Endothelial cell (in vitro differentiated cells): ENCODE results near the gene COL24A1. TPM values are rescaled to one million over a fixed set of nuclear protein-coding genes. Genes with fewer than 3 reads are reported as not detected.

ENCODE experiments used
- DNase-seq: peaks from one replicate; pipeline ENCODE4 v3.0.0; 2021; ENCODE audit warnings: low spot score
- H3K27ac Mint-ChIP-seq: one replicate; pipeline ENCODE4 v1.8.0; 2021; ENCODE audit warnings: mixed read lengths, inconsistent platforms; ENCODE audit not compliant: unreplicated experiment
- H3K27me3 Mint-ChIP-seq: one replicate; pipeline ENCODE4 v1.8.0; 2021; ENCODE audit warnings: mild to moderate bottlenecking, moderate library complexity, mixed read lengths, inconsistent platforms; ENCODE audit not compliant: unreplicated experiment
- H3K36me3 Mint-ChIP-seq: one replicate; pipeline ENCODE4 v1.8.0; 2021; ENCODE audit warnings: mild to moderate bottlenecking, low read depth, mixed read lengths, inconsistent platforms; ENCODE audit not compliant: unreplicated experiment
- H3K4me1 Mint-ChIP-seq: one replicate; pipeline ENCODE4 v1.8.0; 2021; ENCODE audit warnings: mild to moderate bottlenecking, mixed read lengths, inconsistent platforms; ENCODE audit not compliant: unreplicated experiment
- H3K4me3 Mint-ChIP-seq: one replicate; pipeline ENCODE4 v1.8.0; 2021; ENCODE audit warnings: mild to moderate bottlenecking, mixed read lengths, inconsistent platforms; ENCODE audit not compliant: unreplicated experiment
- H3K9me3 Mint-ChIP-seq: one replicate; pipeline ENCODE4 v1.8.0; 2021; ENCODE audit warnings: mixed read lengths, inconsistent platforms; ENCODE audit not compliant: unreplicated experiment
- total RNA-seq: library from RNA; stranded (reverse); fragmentation: NEBNext Ultra II Directional; extraction: Animal tissue kit (Norgen Biotek cat#: 25700); gene quantifications from one replicate; pipeline ENCODE4 v1.2.1, GENCODE V29; 2021; ENCODE audit not compliant: unreplicated experiment
- TF ChIP-seq, protein P1 (sequence below): fragments of 200-600 bp; sonication (generic); IDR thresholded peaks from one replicate; pipeline ENCODE4 v1.5.0; 2021; ENCODE audit warnings: antibody characterized with exemption; ENCODE audit not compliant: unreplicated experiment

COL24A1 gene
- total RNA-seq, 1 donor from 2014 or later: 0.74 TPM

DNA sequence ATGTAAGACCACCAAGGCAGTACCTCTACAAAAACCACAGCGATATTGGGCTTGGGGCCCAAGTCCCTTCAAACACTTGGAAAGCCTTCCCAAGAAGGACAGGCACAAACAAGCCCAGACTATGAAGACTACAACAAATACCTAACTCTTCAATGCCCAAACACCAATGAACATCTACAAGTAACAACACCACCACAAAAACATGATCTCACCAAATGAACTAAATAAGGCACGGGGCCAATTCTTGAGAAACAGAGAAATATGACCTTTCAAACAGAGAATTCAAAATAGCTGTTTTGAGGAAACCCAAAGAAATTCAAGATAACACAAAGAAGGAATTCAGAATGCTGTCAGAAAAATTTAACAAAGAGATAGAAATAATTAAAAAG lies 86.8 kb downstream of the COL24A1 start:
- H3K27ac Mint-ChIP-seq: no peak overlapping the region
- H3K4me3 Mint-ChIP-seq: no peak overlapping the region

DNA sequence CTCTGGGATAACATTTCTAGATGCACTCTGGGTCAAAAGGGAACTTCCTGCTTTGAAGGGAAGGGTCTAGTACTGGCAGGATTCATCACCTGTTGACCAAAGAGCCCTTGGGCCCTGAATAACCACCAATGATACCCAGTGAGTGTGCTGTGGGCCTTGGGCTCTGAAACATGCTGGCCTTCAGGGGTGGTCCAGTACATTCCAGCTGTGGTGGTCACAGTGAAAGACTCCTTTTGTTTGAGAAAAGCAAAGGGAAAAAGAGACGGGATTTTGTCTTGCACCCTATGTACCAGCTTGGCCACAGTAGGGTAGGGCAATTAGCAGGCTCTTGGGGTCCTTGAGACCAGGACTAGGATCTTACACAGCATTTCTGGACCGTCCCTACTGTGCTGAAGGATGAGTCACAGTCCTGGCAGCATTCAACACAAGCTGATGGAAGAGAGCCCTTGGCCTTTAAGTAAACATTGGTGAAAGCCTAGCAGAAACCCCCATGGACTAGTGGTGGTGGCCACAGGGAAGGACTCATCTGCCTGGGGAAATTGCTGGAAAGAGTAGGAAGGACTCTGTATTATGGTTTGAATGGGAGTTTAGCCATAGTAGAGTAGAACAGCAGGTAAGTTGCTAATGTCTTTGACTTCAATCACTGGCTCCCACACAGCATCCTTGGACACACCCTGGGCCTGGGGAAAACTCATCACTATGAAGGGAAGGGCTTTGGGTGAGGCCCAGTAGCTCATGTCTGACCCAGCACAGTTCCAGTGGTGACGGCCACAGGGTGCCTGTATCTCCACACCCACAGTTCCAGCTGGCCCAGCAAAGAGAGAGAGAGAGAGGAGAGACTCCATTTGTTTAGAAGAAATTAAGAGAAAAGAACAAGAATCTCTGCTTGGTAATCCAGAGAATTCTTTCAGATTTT lies 87.5 kb downstream of the COL24A1 start:
- Mint-ChIP-seq H3K36me3 (no peaks in the 10 kb centered on the region), H3K4me1 (peaks cover 8% of the 10 kb centered on the region), H3K27me3 (no peaks in the 10 kb centered on the region), H3K4me3 (no peak overlapping the region), H3K27ac (no peak overlapping the region), H3K9me3 (no peaks in the 10 kb centered on the region)
- TF ChIP-seq, protein P1, sequence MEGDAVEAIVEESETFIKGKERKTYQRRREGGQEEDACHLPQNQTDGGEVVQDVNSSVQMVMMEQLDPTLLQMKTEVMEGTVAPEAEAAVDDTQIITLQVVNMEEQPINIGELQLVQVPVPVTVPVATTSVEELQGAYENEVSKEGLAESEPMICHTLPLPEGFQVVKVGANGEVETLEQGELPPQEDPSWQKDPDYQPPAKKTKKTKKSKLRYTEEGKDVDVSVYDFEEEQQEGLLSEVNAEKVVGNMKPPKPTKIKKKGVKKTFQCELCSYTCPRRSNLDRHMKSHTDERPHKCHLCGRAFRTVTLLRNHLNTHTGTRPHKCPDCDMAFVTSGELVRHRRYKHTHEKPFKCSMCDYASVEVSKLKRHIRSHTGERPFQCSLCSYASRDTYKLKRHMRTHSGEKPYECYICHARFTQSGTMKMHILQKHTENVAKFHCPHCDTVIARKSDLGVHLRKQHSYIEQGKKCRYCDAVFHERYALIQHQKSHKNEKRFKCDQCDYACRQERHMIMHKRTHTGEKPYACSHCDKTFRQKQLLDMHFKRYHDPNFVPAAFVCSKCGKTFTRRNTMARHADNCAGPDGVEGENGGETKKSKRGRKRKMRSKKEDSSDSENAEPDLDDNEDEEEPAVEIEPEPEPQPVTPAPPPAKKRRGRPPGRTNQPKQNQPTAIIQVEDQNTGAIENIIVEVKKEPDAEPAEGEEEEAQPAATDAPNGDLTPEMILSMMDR: no peak
- no peak for DNase-seq

More for the DNA sequence above, 86.8 kb downstream of the COL24A1 start:
- TF ChIP-seq, protein P1: no peak
- H3K9me3 Mint-ChIP-seq: no peaks in the 10 kb centered on the region
- no peaks in the 10 kb centered on the region for H3K27me3 Mint-ChIP-seq
- no peak for DNase-seq
- H3K36me3 Mint-ChIP-seq: no peaks in the 10 kb centered on the region
- H3K4me1 Mint-ChIP-seq: peaks cover 5% of the 10 kb centered on the region

GRCh38 chr1:86068271-86068721 lies 88.3 kb downstream of the COL24A1 start:
- Mint-ChIP-seq H3K4me3 (no peak overlapping the region), H3K27me3 (no peaks in the 10 kb centered on the region), H3K4me1 (peaks cover 11% of the 10 kb centered on the region), H3K9me3 (no peaks in the 10 kb centered on the region), H3K27ac (no peak overlapping the region), H3K36me3 (no peaks in the 10 kb centered on the region)
- no peak for DNase-seq
- TF ChIP-seq, protein P1: no peak

- TF ChIP-seq, protein P1: no peak
- peaks cover 16% of the 10 kb centered on the region for H3K4me1 Mint-ChIP-seq
- no peaks in the 10 kb centered on the region for H3K27me3 Mint-ChIP-seq
- no peak for DNase-seq
- H3K4me3 Mint-ChIP-seq: no peak overlapping the region
- no peaks in the 10 kb centered on the region for H3K9me3 Mint-ChIP-seq
- H3K36me3 Mint-ChIP-seq: no peaks in the 10 kb centered on the region
- no peak overlapping the region for H3K27ac Mint-ChIP-seq
These were observed 88.9 kb downstream of the COL24A1 start for GRCh38 chr1:86067626-86068025.

GRCh38 chr1:86064899-86065298 lies 91.7 kb downstream of the COL24A1 start:
- Mint-ChIP-seq H3K36me3 (no peaks in the 10 kb centered on the region), H3K4me3 (no peak overlapping the region), H3K27me3 (no peaks in the 10 kb centered on the region), H3K27ac (no peak overlapping the region), H3K4me1 (peaks cover 24% of the 10 kb centered on the region), H3K9me3 (no peaks in the 10 kb centered on the region)
- DNase-seq: no peak
- TF ChIP-seq, protein P1: no peak
